ENCODE results near the gene GPC1.

Gene GPC1

GRCh38 chr2:240422658-240423329 is 12.7 kb upstream of the GPC1 start:
- DNase-seq (ENCODE audit: low read depth) = no peak
- TF ChIP-seq CTCF (IDR thresholded peaks at IDR 0.05; ENCODE audit: control insufficient read depth, insufficient read depth, low read depth, low read length, missing control alignments) = no peak
- H3K4me3 ChIP-seq (ENCODE audit: control insufficient read depth, low read depth, low read length) = no peak overlapping the region

GRCh38 chr2:240423788-240424191 is 11.7 kb upstream of the GPC1 start:
- no peak for DNase-seq (ENCODE audit: low read depth)
- no peak overlapping the region for H3K4me3 ChIP-seq (ENCODE audit: control insufficient read depth, low read depth, low read length)
- peak; percentile 15 for TF ChIP-seq CTCF (IDR thresholded peaks at IDR 0.05; ENCODE audit: control insufficient read depth, insufficient read depth, low read depth, low read length, missing control alignments)

- no peak for TF ChIP-seq CTCF (IDR thresholded peaks at IDR 0.05; ENCODE audit: control insufficient read depth, insufficient read depth, low read depth, low read length, missing control alignments)
- no peak overlapping the region for H3K4me3 ChIP-seq (ENCODE audit: control insufficient read depth, low read depth, low read length)
- no peak for DNase-seq (ENCODE audit: low read depth)
These were observed 10.9 kb upstream of the GPC1 start for GRCh38 chr2:240424341-240425235.

GRCh38 chr2:240425236-240425615 is 10.2 kb upstream of the GPC1 start:
- DNase-seq (ENCODE audit: low read depth) = no peak
- H3K4me3 ChIP-seq (ENCODE audit: control insufficient read depth, low read depth, low read length) = no peak overlapping the region
- no peak for TF ChIP-seq CTCF (IDR thresholded peaks at IDR 0.05; ENCODE audit: control insufficient read depth, insufficient read depth, low read depth, low read length, missing control alignments)

- DNase-seq (ENCODE audit: low read depth) = no peak
- TF ChIP-seq CTCF (IDR thresholded peaks at IDR 0.05; ENCODE audit: control insufficient read depth, insufficient read depth, low read depth, low read length, missing control alignments) = no peak
- no peak overlapping the region for H3K4me3 ChIP-seq (ENCODE audit: control insufficient read depth, low read depth, low read length)
These were observed 9.8 kb upstream of the GPC1 start for GRCh38 chr2:240425697-240426096.

GRCh38 chr2:240426845-240427721 is 8.4 kb upstream of the GPC1 start:
- no peak for TF ChIP-seq CTCF (IDR thresholded peaks at IDR 0.05; ENCODE audit: control insufficient read depth, insufficient read depth, low read depth, low read length, missing control alignments)
- no peak for DNase-seq (ENCODE audit: low read depth)

More at GRCh38 chr2:240426845-240427721, 8.4 kb upstream of the GPC1 start:
- no peak overlapping the region for H3K4me3 ChIP-seq (ENCODE audit: control insufficient read depth, low read depth, low read length)
